ENCODE measurements around the gene ZSWIM9. TPM values are rescaled to one million over a fixed set of nuclear protein-coding genes. Genes with fewer than 3 reads are reported as not detected.

The ZSWIM9 gene
- total RNA-seq, 1 donor: 2.2 TPM

DNA sequence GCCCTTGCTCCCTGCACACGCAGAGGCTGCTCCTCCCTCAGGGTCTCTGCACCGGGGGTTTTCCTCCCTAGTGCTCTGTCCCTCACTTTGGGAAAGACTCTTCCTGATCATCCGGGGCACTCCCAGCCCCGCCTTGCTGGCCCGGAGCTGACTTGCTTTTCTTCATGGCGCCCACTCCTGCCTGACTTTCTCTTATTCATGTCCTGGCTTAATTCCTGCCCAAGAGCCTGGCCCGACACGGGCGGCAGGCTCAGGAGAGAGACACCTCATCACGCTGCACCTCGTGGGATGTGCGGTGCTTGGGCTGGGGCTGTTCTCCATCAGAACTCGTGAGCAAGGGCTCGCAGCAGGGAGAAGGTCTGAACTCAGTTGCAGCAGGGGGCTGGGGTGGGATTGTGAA, 48.1 kb upstream of the ZSWIM9 start:
- no peaks in the 10 kb centered on the region for H4K20me1 ChIP-seq (ENCODE audit: insufficient read depth, low read length)
- no peak for DNase-seq (ENCODE audit: insufficient read length, low spot score, missing footprints)
- H3K27ac ChIP-seq (ENCODE audit: low read depth, low read length): no peak overlapping the region
- no peaks in the 10 kb centered on the region for H3K79me2 ChIP-seq (ENCODE audit: insufficient read depth, low read length)
- H3K27me3 ChIP-seq (ENCODE audit: insufficient read depth, low read length): no peaks in the 10 kb centered on the region
- no peak overlapping the region for H3K4me2 ChIP-seq (ENCODE audit: insufficient read depth, low read length)
- H3K4me3 ChIP-seq (ENCODE audit: insufficient read depth, low read length): no peak overlapping the region
- H2AFZ ChIP-seq (ENCODE audit: low read length): no peak overlapping the region
- TF ChIP-seq, protein P1, sequence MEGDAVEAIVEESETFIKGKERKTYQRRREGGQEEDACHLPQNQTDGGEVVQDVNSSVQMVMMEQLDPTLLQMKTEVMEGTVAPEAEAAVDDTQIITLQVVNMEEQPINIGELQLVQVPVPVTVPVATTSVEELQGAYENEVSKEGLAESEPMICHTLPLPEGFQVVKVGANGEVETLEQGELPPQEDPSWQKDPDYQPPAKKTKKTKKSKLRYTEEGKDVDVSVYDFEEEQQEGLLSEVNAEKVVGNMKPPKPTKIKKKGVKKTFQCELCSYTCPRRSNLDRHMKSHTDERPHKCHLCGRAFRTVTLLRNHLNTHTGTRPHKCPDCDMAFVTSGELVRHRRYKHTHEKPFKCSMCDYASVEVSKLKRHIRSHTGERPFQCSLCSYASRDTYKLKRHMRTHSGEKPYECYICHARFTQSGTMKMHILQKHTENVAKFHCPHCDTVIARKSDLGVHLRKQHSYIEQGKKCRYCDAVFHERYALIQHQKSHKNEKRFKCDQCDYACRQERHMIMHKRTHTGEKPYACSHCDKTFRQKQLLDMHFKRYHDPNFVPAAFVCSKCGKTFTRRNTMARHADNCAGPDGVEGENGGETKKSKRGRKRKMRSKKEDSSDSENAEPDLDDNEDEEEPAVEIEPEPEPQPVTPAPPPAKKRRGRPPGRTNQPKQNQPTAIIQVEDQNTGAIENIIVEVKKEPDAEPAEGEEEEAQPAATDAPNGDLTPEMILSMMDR (IDR thresholded peaks at IDR 0.05; ENCODE audit: extremely low read depth, low read depth, low read length): no peak
- H3K9me3 ChIP-seq (ENCODE audit: low read depth, low read length): no peaks in the 10 kb centered on the region
- peaks cover 5% of the 10 kb centered on the region for H3K36me3 ChIP-seq (ENCODE audit: insufficient read depth, low read length)
- H3K4me1 ChIP-seq (ENCODE audit: insufficient read depth, low read length): peaks cover 8% of the 10 kb centered on the region

DNA sequence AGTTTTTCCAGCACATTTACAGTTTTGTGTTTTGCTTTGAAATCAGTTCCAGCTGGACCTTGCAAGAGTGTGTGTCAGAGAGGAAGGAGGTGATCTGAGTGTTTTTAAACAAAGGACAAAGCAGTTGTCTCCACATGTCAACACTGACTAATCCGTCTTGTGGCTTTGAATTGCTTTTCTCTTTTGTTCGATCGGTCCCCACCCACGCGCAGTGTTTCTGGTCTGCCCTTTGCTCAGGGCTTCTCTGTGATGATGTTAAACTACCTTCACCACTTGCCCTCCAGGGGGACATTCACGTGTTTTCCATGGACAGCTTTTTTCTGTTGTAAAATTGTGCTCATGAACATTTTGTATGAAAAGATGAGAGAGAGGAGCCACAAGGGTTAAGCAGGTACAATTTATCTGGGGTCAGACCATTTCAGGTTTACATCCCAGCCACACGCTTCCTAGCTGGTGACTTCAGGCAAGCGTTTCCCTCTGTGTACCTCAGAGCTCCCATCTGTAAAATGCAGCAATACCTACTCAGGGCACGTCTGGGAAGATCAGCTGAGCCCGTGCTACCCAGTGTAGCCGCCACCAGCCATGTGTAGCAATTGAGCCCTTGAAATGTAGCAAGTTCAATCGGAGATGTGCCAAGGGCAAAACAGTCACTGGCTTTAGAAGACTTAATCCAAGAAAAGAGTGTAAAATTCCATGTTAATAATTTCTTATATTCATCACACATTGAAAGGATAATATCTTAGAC, 46.4 kb upstream of the ZSWIM9 start:
- H3K9me3 ChIP-seq (ENCODE audit: low read depth, low read length): no peaks in the 10 kb centered on the region
- H3K36me3 ChIP-seq (ENCODE audit: insufficient read depth, low read length): peaks cover 7% of the 10 kb centered on the region
- H3K4me2 ChIP-seq (ENCODE audit: insufficient read depth, low read length): peak overlapping the region; percentile 13
- H2AFZ ChIP-seq (ENCODE audit: low read length): peak overlapping the region; percentile 17
- DNase-seq (ENCODE audit: insufficient read length, low spot score, missing footprints): peak; percentile 87
- H3K27me3 ChIP-seq (ENCODE audit: insufficient read depth, low read length): no peaks in the 10 kb centered on the region
- no peaks in the 10 kb centered on the region for H3K79me2 ChIP-seq (ENCODE audit: insufficient read depth, low read length)
- no peak overlapping the region for H3K27ac ChIP-seq (ENCODE audit: low read depth, low read length)
- no peak overlapping the region for H3K4me3 ChIP-seq (ENCODE audit: insufficient read depth, low read length)
- no peaks in the 10 kb centered on the region for H4K20me1 ChIP-seq (ENCODE audit: insufficient read depth, low read length)
- TF ChIP-seq, protein P1 (IDR thresholded peaks at IDR 0.05; ENCODE audit: extremely low read depth, low read depth, low read length): peak; percentile 31
- H3K4me1 ChIP-seq (ENCODE audit: insufficient read depth, low read length): peaks cover 8% of the 10 kb centered on the region

DNA sequence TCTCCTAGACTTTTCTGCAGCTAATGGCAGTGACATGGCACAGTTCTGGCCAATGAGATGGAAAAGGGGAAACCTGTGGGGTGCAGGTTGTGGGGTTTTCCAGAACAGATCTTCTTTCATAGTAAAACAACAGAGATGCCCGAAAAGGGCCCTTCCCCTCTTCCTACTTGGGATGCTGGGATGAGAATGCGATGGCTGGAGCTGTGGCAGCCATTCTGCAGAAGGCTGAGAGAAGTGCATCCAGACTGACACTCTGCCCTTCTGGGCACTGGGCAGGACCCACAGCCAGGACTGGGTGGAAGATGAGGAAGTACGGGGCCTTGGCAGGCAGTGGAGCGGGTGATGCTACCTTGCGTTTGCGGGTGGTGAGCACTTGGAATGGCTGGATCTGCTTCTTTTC, 42.9 kb upstream of the ZSWIM9 start:
- Histone ChIP-seq H3K27me3 (ENCODE audit: insufficient read depth, low read length) (no peaks in the 10 kb centered on the region), H3K4me2 (ENCODE audit: insufficient read depth, low read length) (no peak overlapping the region)

DNA sequence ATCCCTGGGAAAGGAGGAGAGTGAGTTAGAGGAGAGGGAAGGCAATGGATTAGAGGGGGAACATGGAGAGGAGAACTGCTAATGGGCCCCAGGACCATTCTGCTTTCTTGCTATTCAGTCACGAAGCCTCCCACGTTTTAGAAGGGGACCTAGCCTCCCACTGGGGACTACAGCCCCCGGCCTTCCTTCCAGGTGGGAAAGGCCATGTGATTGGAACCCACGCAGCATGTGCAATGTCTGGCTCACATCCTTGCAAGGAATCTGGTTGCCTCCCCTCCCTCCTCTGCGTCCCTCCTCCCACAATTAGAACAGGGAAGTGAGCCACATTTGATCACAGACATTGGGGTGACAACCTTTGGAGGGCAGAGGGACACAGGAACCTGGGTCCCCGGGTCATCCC, 37.4 kb upstream of the ZSWIM9 start:
- H3K27ac ChIP-seq (ENCODE audit: low read depth, low read length): no peak overlapping the region
- H3K79me2 ChIP-seq (ENCODE audit: insufficient read depth, low read length): no peaks in the 10 kb centered on the region
- no peaks in the 10 kb centered on the region for H4K20me1 ChIP-seq (ENCODE audit: insufficient read depth, low read length)
- H3K4me3 ChIP-seq (ENCODE audit: insufficient read depth, low read length): no peak overlapping the region
- H3K4me2 ChIP-seq (ENCODE audit: insufficient read depth, low read length): no peak overlapping the region
- no peaks in the 10 kb centered on the region for H3K4me1 ChIP-seq (ENCODE audit: insufficient read depth, low read length)
- peaks cover 1% of the 10 kb centered on the region for H3K36me3 ChIP-seq (ENCODE audit: insufficient read depth, low read length)
- no peaks in the 10 kb centered on the region for H3K9me3 ChIP-seq (ENCODE audit: low read depth, low read length)
- no peak overlapping the region for H2AFZ ChIP-seq (ENCODE audit: low read length)
- DNase-seq (ENCODE audit: insufficient read length, low spot score, missing footprints): no peak
- TF ChIP-seq, protein P1 (IDR thresholded peaks at IDR 0.05; ENCODE audit: extremely low read depth, low read depth, low read length): no peak
- H3K27me3 ChIP-seq (ENCODE audit: insufficient read depth, low read length): no peaks in the 10 kb centered on the region

More for the DNA sequence above, 42.9 kb upstream of the ZSWIM9 start:
- peaks cover 8% of the 10 kb centered on the region for H3K4me1 ChIP-seq (ENCODE audit: insufficient read depth, low read length)
- no peaks in the 10 kb centered on the region for H3K79me2 ChIP-seq (ENCODE audit: insufficient read depth, low read length)
- H2AFZ ChIP-seq (ENCODE audit: low read length): no peak overlapping the region
- H3K27ac ChIP-seq (ENCODE audit: low read depth, low read length): no peak overlapping the region
- H3K36me3 ChIP-seq (ENCODE audit: insufficient read depth, low read length): peaks cover 7% of the 10 kb centered on the region
- no peak overlapping the region for H3K4me3 ChIP-seq (ENCODE audit: insufficient read depth, low read length)
- no peak for DNase-seq (ENCODE audit: insufficient read length, low spot score, missing footprints)
- H4K20me1 ChIP-seq (ENCODE audit: insufficient read depth, low read length): no peaks in the 10 kb centered on the region
- H3K9me3 ChIP-seq (ENCODE audit: low read depth, low read length): no peaks in the 10 kb centered on the region
- TF ChIP-seq, protein P1 (IDR thresholded peaks at IDR 0.05; ENCODE audit: extremely low read depth, low read depth, low read length): no peak

Data from osteoblast (primary cell).